ENCODE measurements around the gene KLHL3.

The KLHL3 gene

DNA sequence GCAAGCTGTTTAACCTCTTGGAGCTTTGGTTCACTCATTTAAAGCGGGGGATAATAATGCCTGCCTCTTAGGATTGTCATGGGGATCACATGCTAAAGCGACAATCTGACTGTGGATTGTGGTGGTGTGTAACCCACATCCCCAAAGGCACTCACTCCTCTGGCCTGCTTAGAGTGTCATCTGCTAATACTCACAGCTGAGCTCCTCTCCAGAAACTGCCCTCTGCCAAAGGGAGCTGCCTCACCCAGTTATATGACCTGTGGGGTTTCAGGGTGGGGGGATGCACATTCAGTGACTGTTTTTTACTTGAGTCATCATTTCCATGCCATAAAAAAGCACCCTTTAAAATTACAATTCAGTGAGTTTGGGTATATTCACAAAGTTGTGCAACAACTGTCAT is 126.8 kb downstream of the KLHL3 start:
- WGBS: 86% methylated on average over 2 of the region's 2 CpGs
- Histone ChIP-seq H3K4me3 (ENCODE audit: low read length) (no peak overlapping the region), H3K27ac (ENCODE audit: low read depth, low read length) (no peak overlapping the region), H3K9me3 (ENCODE audit: insufficient read depth, low read depth, low read length) (no peaks in the 10 kb centered on the region), H3K27me3 (ENCODE audit: insufficient read depth, low read length) (no peaks in the 10 kb centered on the region), H3K4me1 (ENCODE audit: insufficient read depth, low read length) (peaks cover 2% of the 10 kb centered on the region), H3K9ac (ENCODE audit: low read depth, low read length) (no peak overlapping the region), H3K36me3 (ENCODE audit: insufficient read depth, low read length) (no peaks in the 10 kb centered on the region)

GRCh38 chr5:137607771-137608170 is 128.1 kb downstream of the KLHL3 start:
- H3K27ac ChIP-seq (ENCODE audit: low read depth, low read length): no peak overlapping the region
- 95% methylated on average over 5 of the region's 5 CpGs for WGBS
- no peaks in the 10 kb centered on the region for H3K27me3 ChIP-seq (ENCODE audit: insufficient read depth, low read length)
- H3K9me3 ChIP-seq (ENCODE audit: insufficient read depth, low read depth, low read length): no peaks in the 10 kb centered on the region
- H3K4me1 ChIP-seq (ENCODE audit: insufficient read depth, low read length): peaks cover 2% of the 10 kb centered on the region
- no peak overlapping the region for H3K9ac ChIP-seq (ENCODE audit: low read depth, low read length)
- no peaks in the 10 kb centered on the region for H3K36me3 ChIP-seq (ENCODE audit: insufficient read depth, low read length)
- H3K4me3 ChIP-seq (ENCODE audit: low read length): no peak overlapping the region

DNA sequence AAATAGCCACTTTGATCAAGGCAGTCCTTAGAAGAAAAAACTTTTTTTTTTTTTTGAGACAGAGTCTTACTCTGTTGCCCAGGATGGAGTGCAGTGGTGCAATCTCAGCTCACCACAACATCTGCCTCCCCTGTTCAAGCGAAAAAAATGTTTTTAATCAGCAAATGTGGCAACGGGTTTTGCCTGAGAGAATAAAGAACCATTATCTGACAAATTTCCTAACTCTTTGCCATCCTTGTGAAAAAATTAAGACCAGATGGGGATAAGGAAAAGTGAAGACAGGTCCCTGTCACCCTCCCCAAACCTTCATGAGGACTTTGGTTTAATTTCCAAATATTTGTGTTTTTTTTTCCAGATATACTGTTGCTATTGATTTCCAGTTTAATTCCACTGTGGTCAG is 129.5 kb downstream of the KLHL3 start:
- no peak overlapping the region for H3K4me3 ChIP-seq (ENCODE audit: low read length)
- H3K9ac ChIP-seq (ENCODE audit: low read depth, low read length): no peak overlapping the region
- no peaks in the 10 kb centered on the region for H3K9me3 ChIP-seq (ENCODE audit: insufficient read depth, low read depth, low read length)
- no peak overlapping the region for H3K27ac ChIP-seq (ENCODE audit: low read depth, low read length)
- H3K4me1 ChIP-seq (ENCODE audit: insufficient read depth, low read length): peaks cover 2% of the 10 kb centered on the region
- H3K36me3 ChIP-seq (ENCODE audit: insufficient read depth, low read length): no peaks in the 10 kb centered on the region
- no peaks in the 10 kb centered on the region for H3K27me3 ChIP-seq (ENCODE audit: insufficient read depth, low read length)
- WGBS: 93% methylated on average over 2 of the region's 2 CpGs

GRCh38 chr5:137605411-137605810 is 130.5 kb downstream of the KLHL3 start:
- Histone ChIP-seq H3K27me3 (ENCODE audit: insufficient read depth, low read length) (no peaks in the 10 kb centered on the region), H3K4me3 (ENCODE audit: low read length) (no peak overlapping the region), H3K36me3 (ENCODE audit: insufficient read depth, low read length) (no peaks in the 10 kb centered on the region), H3K9ac (ENCODE audit: low read depth, low read length) (no peak overlapping the region), H3K27ac (ENCODE audit: low read depth, low read length) (no peak overlapping the region), H3K9me3 (ENCODE audit: insufficient read depth, low read depth, low read length) (no peaks in the 10 kb centered on the region), H3K4me1 (ENCODE audit: insufficient read depth, low read length) (peaks cover 2% of the 10 kb centered on the region)
- WGBS: 59% methylated on average over 3 of the region's 4 CpGs

- no peak overlapping the region for H3K27ac ChIP-seq (ENCODE audit: low read depth, low read length)
These were observed 131.4 kb downstream of the KLHL3 start for GRCh38 chr5:137604348-137605095.

GRCh38 chr5:137603891-137604290 is 132.0 kb downstream of the KLHL3 start:
- no peak overlapping the region for H3K27ac ChIP-seq (ENCODE audit: low read depth, low read length)
- no peaks in the 10 kb centered on the region for H3K36me3 ChIP-seq (ENCODE audit: insufficient read depth, low read length)
- no peak overlapping the region for H3K4me3 ChIP-seq (ENCODE audit: low read length)
- WGBS: 100% methylated on average over 1 of the region's 1 CpG
- H3K9ac ChIP-seq (ENCODE audit: low read depth, low read length): no peak overlapping the region
- H3K27me3 ChIP-seq (ENCODE audit: insufficient read depth, low read length): no peaks in the 10 kb centered on the region
- H3K4me1 ChIP-seq (ENCODE audit: insufficient read depth, low read length): peaks cover 2% of the 10 kb centered on the region
- H3K9me3 ChIP-seq (ENCODE audit: insufficient read depth, low read depth, low read length): no peaks in the 10 kb centered on the region

More at GRCh38 chr5:137604348-137605095, 131.4 kb downstream of the KLHL3 start:
- WGBS: 52% methylated on average over 9 of the region's 9 CpGs
- Histone ChIP-seq H3K9ac (ENCODE audit: low read depth, low read length) (no peak overlapping the region), H3K4me1 (ENCODE audit: insufficient read depth, low read length) (peaks cover 2% of the 10 kb centered on the region), H3K27me3 (ENCODE audit: insufficient read depth, low read length) (no peaks in the 10 kb centered on the region), H3K9me3 (ENCODE audit: insufficient read depth, low read depth, low read length) (no peaks in the 10 kb centered on the region), H3K36me3 (ENCODE audit: insufficient read depth, low read length) (no peaks in the 10 kb centered on the region), H3K4me3 (ENCODE audit: low read length) (no peak overlapping the region)

DNA sequence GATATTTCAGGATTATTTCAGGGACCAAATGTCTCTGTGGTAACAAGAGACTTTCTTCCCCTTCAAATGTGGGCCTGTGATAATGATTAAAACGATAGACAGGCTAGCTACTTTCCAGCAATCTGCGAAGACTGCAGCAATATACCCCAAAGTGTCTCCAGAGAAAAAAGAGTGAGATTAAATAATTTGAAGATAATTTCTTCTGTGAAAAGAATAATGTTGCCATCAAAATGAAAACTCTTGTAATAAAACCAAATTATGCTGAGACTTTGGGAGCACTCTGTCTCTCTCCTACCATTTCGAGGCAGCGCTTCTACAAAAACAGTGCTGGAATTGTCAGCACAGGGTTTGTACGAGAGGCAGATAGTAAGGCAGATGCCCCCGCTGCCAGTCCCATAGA is 132.5 kb downstream of the KLHL3 start:
- peaks cover 2% of the 10 kb centered on the region for H3K4me1 ChIP-seq (ENCODE audit: insufficient read depth, low read length)
- no peak overlapping the region for H3K4me3 ChIP-seq (ENCODE audit: low read length)
- H3K36me3 ChIP-seq (ENCODE audit: insufficient read depth, low read length): no peaks in the 10 kb centered on the region
- no peaks in the 10 kb centered on the region for H3K9me3 ChIP-seq (ENCODE audit: insufficient read depth, low read depth, low read length)
- H3K9ac ChIP-seq (ENCODE audit: low read depth, low read length): no peak overlapping the region
- no peak overlapping the region for H3K27ac ChIP-seq (ENCODE audit: low read depth, low read length)
- H3K27me3 ChIP-seq (ENCODE audit: insufficient read depth, low read length): no peaks in the 10 kb centered on the region
- 94% methylated on average over 6 of the region's 6 CpGs for whole genome bisulfite sequencing

DNA sequence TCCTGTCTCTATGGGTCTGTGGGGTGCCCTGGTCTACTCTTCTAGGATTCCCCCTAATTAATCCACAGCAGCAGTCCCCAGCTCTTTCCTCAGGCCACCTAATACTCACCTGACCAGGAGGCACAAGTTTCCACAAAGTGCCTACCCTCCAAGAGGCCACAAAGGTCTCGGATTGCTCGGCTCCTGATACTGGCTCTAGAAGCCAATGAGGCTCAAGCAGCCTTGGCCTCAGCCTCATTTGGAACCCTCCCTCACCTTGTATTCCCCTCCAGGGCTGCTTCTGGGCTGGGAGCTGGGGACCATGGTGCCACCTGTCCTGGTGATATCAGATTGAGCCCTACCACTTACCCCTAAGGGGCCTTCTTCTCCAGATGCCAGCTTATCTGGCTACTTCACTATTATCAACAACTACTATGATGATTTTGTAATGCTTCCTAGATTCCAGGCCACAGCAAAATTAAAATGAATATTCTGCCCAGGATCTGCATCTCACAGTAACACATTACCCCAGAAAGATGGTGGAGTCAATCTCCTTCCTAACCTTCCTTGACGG is 133.1 kb downstream of the KLHL3 start:
- H3K27ac ChIP-seq (ENCODE audit: low read depth, low read length): no peak overlapping the region
- no peak overlapping the region for H3K4me3 ChIP-seq (ENCODE audit: low read length)
- no peak overlapping the region for H3K9ac ChIP-seq (ENCODE audit: low read depth, low read length)
- H3K36me3 ChIP-seq (ENCODE audit: insufficient read depth, low read length): no peaks in the 10 kb centered on the region
- WGBS: 86% methylated on average over 3 of the region's 3 CpGs
- peaks cover 2% of the 10 kb centered on the region for H3K4me1 ChIP-seq (ENCODE audit: insufficient read depth, low read length)
- no peaks in the 10 kb centered on the region for H3K9me3 ChIP-seq (ENCODE audit: insufficient read depth, low read depth, low read length)
- H3K27me3 ChIP-seq (ENCODE audit: insufficient read depth, low read length): no peaks in the 10 kb centered on the region

DNA sequence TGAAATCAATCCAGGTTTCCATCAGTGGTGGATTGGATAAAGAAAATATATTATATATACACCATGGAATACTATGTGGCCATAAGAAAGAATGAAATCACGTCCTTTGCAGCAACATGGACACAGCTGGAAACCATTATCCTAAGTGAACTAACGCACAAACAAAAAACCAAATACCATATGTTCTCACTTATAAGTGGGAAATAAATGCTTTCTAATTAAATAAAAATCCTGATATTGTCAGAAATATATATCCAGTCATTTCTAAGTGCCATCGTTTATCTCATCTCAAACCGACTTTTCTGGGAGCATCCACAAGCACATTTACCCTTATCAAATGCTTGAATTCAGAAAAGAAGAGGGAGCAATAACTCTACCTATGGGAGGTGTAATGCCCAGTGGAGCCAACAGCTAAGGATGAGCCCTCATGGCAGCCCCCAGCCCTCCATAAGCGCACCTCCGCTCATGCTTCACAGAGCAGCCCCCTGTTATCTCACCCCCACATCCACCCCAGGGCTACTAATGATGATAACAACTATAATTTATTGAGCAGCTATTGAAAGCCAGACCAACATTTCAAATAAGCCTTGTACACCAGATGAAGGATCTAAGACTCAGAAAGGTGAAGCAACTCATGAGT is 135.0 kb downstream of the KLHL3 start:
- H3K4me1 ChIP-seq (ENCODE audit: insufficient read depth, low read length): peaks cover 2% of the 10 kb centered on the region
- H3K27ac ChIP-seq (ENCODE audit: low read depth, low read length): no peak overlapping the region
- no peaks in the 10 kb centered on the region for H3K36me3 ChIP-seq (ENCODE audit: insufficient read depth, low read length)
- 88% methylated on average over 5 of the region's 6 CpGs for WGBS
- H3K4me3 ChIP-seq (ENCODE audit: low read length): no peak overlapping the region
- no peak overlapping the region for H3K9ac ChIP-seq (ENCODE audit: low read depth, low read length)
- peaks cover 5% of the 10 kb centered on the region for H3K27me3 ChIP-seq (ENCODE audit: insufficient read depth, low read length)
- no peaks in the 10 kb centered on the region for H3K9me3 ChIP-seq (ENCODE audit: insufficient read depth, low read depth, low read length)

DNA sequence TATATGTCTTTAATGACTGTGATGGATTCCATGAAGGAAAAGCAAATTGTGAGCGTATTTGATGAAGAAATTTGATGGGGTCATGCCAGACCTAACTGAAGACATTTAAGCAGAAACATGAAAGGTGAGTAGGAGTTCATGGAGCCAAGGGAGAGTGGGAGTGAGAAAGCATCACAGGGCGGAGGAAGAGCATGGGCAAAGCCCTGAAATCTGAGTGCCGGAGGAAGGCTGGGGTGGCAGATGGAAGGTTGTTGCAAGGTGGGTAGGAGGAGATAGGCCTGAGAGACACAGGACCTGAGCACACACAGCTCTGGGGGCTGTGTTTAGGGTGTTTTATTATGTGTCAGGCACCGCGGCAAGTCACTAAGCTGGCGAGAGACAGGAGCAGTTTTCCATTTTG is 136.4 kb downstream of the KLHL3 start:
- no peak overlapping the region for H3K27ac ChIP-seq (ENCODE audit: low read depth, low read length)
- H3K4me3 ChIP-seq (ENCODE audit: low read length): no peak overlapping the region
- H3K36me3 ChIP-seq (ENCODE audit: insufficient read depth, low read length): no peaks in the 10 kb centered on the region
- no peaks in the 10 kb centered on the region for H3K9me3 ChIP-seq (ENCODE audit: insufficient read depth, low read depth, low read length)
- peaks cover 11% of the 10 kb centered on the region for H3K27me3 ChIP-seq (ENCODE audit: insufficient read depth, low read length)
- WGBS: 91% methylated on average over 6 of the region's 6 CpGs
- H3K4me1 ChIP-seq (ENCODE audit: insufficient read depth, low read length): no peaks in the 10 kb centered on the region
- H3K9ac ChIP-seq (ENCODE audit: low read depth, low read length): no peak overlapping the region

GRCh38 chr5:137598399-137598798 is 137.5 kb downstream of the KLHL3 start:
- WGBS: 70% methylated on average over 6 of the region's 6 CpGs
- Histone ChIP-seq H3K4me3 (ENCODE audit: low read length) (no peak overlapping the region), H3K27me3 (ENCODE audit: insufficient read depth, low read length) (peaks cover 11% of the 10 kb centered on the region), H3K4me1 (ENCODE audit: insufficient read depth, low read length) (no peaks in the 10 kb centered on the region), H3K27ac (ENCODE audit: low read depth, low read length) (no peak overlapping the region), H3K9ac (ENCODE audit: low read depth, low read length) (no peak overlapping the region), H3K9me3 (ENCODE audit: insufficient read depth, low read depth, low read length) (no peaks in the 10 kb centered on the region), H3K36me3 (ENCODE audit: insufficient read depth, low read length) (no peaks in the 10 kb centered on the region)

Data from HUES64 (cell line).